Tibial nerve (tissue), 4 donors: Measurements from ENCODE around the gene OLFM4.

ENCODE experiments used
- CTCF ChIP-seq, 5 experiments: fragments of 200-600 bp in 3 of 5; fragments of 450-650 bp in 2 of 5; sonication (generic) in 3 of 5; IDR thresholded peaks; one replicate each; pipeline ENCODE4 v1.5.1; 2016 to 2019; ENCODE audit warnings: antibody characterized with exemption in 5 of 5, mild to moderate bottlenecking in 3 of 5, moderate library complexity in 2 of 5
- EP300 ChIP-seq, 2 donors: sonication (generic); formaldehyde crosslinking; IDR thresholded peaks; one replicate each; pipeline ENCODE4 v1.6.1; 2017; ENCODE audit warnings: antibody characterized with exemption in 2 of 2, mild to moderate bottlenecking in 1 of 2
- POLR2A ChIP-seq, 2 donors: fragments of 450-650 bp; IDR thresholded peaks; one replicate each; pipeline ENCODE4 v1.6.1; 2017; ENCODE audit warnings: antibody characterized with exemption in 2 of 2, mild to moderate bottlenecking in 2 of 2, moderate library complexity in 2 of 2

DNA sequence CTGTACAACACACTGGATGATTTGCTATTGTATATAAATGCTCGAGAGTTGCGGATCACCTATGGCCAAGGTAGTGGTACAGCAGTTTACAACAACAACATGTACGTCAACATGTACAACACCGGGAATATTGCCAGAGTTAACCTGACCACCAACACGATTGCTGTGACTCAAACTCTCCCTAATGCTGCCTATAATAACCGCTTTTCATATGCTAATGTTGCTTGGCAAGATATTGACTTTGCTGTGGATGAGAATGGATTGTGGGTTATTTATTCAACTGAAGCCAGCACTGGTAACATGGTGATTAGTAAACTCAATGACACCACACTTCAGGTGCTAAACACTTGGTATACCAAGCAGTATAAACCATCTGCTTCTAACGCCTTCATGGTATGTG lies 21.5 kb downstream of the OLFM4 start:
- no peak for TF ChIP-seq CTCF (IDR thresholded peaks at IDR 0.05)
- no peak for TF ChIP-seq POLR2A (IDR thresholded peaks at IDR 0.05)
- TF ChIP-seq EP300 (IDR thresholded peaks at IDR 0.05), result no peak
